ENCODE data around the gene ATRN.

- TF ChIP-seq POLR2A (IDR thresholded peaks at IDR 0.05) (no peak), CTCF (IDR thresholded peaks at IDR 0.05) (no peak)
Observed at GRCh38 chr20:3699037-3699436, 228.2 kb downstream of the ATRN start.

Measured in stomach (tissue), 4 donors.